PFSK-1 (cell line): ENCODE data around the gene DNAAF6.

Source experiments
- FOXP2 ChIP-seq: optimal IDR thresholded peaks from 2 replicates; pipeline ENCODE3; 2011; ENCODE audit warnings: borderline replicate concordance, control low read depth, inconsistent platforms; ENCODE audit not compliant: insufficient read depth; ENCODE audit errors: extremely low read length, extremely low read depth
- POLR2AphosphoS5 ChIP-seq: IDR thresholded peaks from 2 replicates; pipeline ENCODE4 v1.6.1; 2012; ENCODE audit warnings: low read depth, mild to moderate bottlenecking, control low read depth, low read length, moderate library complexity
- REST ChIP-seq, 2 experiments: IDR thresholded peaks; 2 replicates each; pipeline versions ENCODE4 v1.6.1 to v1.8.0; 2011 to 2012; ENCODE audit warnings: low read depth in 2 of 2, low read length in 2 of 2, control low read depth in 1 of 2, inconsistent platforms in 1 of 2, mild to moderate bottlenecking in 1 of 2, moderate library complexity in 1 of 2; ENCODE audit not compliant: insufficient read depth in 1 of 2
- SIN3A ChIP-seq: IDR thresholded peaks from 2 replicates; pipeline ENCODE4 v1.6.1; 2012; ENCODE audit warnings: mild to moderate bottlenecking, low read length, moderate library complexity, borderline replicate concordance; ENCODE audit not compliant: insufficient read depth
- TAF1 ChIP-seq: IDR thresholded peaks from 2 replicates; pipeline ENCODE4 v1.6.1; 2012; ENCODE audit warnings: low read length, control low read depth, borderline replicate concordance; ENCODE audit not compliant: insufficient read depth

Gene DNAAF6

GRCh38 chrX:107213477-107213876, 7.1 kb downstream of the DNAAF6 start:
- TF ChIP-seq POLR2AphosphoS5 (no peak), REST (IDR thresholded peaks at IDR 0.05; ENCODE audit: insufficient read depth in 1 of 2, low read depth in 2 of 2, low read length in 2 of 2) (no peak), FOXP2 (no peak), TAF1 (no peak), SIN3A (no peak)

DNA sequence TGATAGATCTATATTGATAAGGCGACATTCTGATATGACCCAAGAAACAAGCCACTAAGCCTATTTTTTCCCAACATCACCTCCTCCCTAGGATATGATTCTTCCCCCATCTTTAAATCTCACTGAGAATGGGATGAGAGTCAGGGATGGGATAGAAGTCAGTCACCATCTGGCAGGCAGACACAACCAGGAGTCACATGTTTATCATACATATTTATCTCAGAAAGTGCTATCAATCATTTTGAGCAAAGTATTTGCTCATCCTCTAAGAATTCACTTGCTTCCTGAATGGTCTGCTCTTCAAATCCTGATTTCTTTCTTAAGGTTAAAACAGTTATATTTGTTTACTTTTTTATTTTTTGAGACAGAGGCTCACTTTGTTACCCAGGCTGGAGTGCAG, 20.3 kb downstream of the DNAAF6 start:
- TF ChIP-seq SIN3A: no peak
- TF ChIP-seq POLR2AphosphoS5: no peak

DNA sequence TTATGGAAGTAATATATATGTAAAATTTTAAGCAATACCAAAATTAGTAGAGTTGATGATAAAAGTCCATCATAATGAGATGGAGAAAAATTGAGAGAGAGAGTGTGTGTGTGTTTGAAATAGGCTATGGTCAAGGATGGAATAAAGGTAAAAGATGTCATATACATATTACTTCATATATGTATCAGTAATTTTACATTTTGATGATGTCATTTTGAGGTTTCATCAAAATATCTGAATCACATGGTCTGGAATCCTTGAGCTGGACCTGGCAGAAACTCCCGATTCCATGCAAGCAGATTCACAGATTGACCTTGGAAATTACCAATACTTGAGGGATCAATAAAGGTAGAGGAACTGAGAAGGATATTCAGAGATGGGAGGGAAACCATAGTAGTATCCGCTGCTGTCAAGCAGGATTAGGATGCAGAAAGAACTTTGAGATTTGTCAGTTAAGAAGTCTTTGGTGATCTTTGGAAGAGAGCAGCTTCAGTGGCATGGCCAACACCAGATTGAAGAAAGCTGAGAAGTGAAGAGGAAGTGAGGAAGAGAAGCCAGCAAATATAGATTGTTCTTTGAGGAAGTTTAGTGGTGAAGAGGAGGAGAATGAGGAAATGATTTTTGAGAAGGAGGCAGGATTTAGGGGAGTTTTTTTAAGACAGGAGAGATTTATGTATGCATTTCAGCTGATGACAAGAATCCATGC, 21.5 kb downstream of the DNAAF6 start:
- TF ChIP-seq FOXP2: no peak
- TF ChIP-seq POLR2AphosphoS5: no peak
- TF ChIP-seq SIN3A: no peak
- TF ChIP-seq REST (IDR thresholded peaks at IDR 0.05; ENCODE audit: insufficient read depth in 1 of 2, low read depth in 2 of 2, low read length in 2 of 2): no peak
- no peak for TF ChIP-seq TAF1

GRCh38 chrX:107228486-107228819, 22.0 kb downstream of the DNAAF6 start:
- TF ChIP-seq TAF1 (no peak), FOXP2 (no peak), REST (IDR thresholded peaks at IDR 0.05; ENCODE audit: insufficient read depth in 1 of 2, low read depth in 2 of 2, low read length in 2 of 2) (no peak), SIN3A (no peak), POLR2AphosphoS5 (no peak)

DNA sequence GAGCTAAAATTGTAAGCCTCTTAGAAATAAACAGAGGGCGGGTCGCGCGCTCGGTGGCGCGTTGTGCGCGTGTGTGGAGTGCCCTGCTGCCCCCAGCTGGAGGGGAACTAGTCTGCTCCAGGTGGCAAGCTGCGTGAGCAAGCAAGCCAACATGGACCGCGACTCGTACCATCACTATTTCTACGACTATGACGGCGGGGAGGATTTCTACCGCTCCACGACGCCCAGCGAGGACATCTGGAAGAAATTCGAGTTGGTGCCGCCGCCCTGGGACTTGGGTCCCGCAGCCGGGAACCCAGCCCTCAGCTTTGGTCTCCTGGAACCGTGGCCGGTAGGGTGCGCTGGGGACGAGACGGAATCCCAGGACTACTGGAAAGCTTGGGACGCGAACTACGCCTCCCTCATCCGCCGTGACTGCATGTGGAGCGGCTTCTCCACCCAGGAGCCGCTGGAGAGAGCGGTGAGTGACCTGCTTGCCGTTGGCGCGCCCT, 66.1 kb downstream of the DNAAF6 start:
- TF ChIP-seq TAF1: no peak

DNA sequence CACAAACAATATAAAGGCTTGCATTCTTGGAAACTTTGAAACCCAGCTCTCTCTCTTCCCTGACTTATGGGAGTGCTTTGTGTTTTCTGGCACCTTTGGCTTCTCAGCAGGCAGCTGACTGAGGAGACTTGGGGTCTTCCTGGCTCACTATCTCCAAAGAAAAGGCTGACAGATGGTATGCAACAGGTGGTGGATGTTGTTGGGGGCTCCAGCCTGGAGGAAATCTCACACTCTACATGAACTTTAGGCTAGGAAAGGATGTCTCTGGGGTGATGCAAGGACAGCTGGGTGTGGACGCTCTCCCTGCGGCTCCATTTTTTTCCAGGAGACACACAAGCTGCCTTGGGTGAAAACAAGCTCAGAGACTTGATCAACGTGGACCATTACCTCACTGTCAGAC, 67.4 kb downstream of the DNAAF6 start:
- no peak for TF ChIP-seq POLR2AphosphoS5
- no peak for TF ChIP-seq TAF1
- no peak for TF ChIP-seq FOXP2
- no peak for TF ChIP-seq REST (IDR thresholded peaks at IDR 0.05; ENCODE audit: insufficient read depth in 1 of 2, low read depth in 2 of 2, low read length in 2 of 2)
- TF ChIP-seq SIN3A: no peak
